Fibroblast of lung (primary cell): ENCODE results near the gene UTS2. TPM values are rescaled to one million over a fixed set of nuclear protein-coding genes. Genes with fewer than 3 reads are reported as not detected.

Experiments used
- DNase-seq, 2 donors: peaks; one replicate each; pipeline versions ENCODE4 v3.0.0 to v3.0.0-alpha.2; 2010; ENCODE audit warnings: low read depth in 2 of 2
- H2AFZ ChIP-seq: 2 replicates; pipeline ENCODE4 v1.5.1; 2012; ENCODE audit warnings: low read length, control low read depth, inconsistent platforms
- H3K27ac ChIP-seq: 2 replicates; pipeline ENCODE4 v1.5.1; 2011; ENCODE audit warnings: low read length, control low read depth; ENCODE audit not compliant: insufficient read depth
- H3K27me3 ChIP-seq: 2 replicates; pipeline ENCODE4 v1.5.1; 2011; ENCODE audit warnings: mild to moderate bottlenecking, low read length; ENCODE audit not compliant: control insufficient read depth, insufficient read depth
- H3K36me3 ChIP-seq: 2 replicates; pipeline ENCODE4 v1.5.1; 2011; ENCODE audit warnings: low read length; ENCODE audit not compliant: control insufficient read depth, insufficient read depth
- H3K4me1 ChIP-seq: 2 replicates; pipeline ENCODE4 v1.5.1; 2011; ENCODE audit warnings: low read length; ENCODE audit not compliant: control insufficient read depth, insufficient read depth; ENCODE audit errors: extremely low read depth
- H3K4me2 ChIP-seq: 2 replicates; pipeline ENCODE4 v1.5.1; 2011; ENCODE audit warnings: low read length, control low read depth; ENCODE audit not compliant: insufficient read depth; ENCODE audit errors: extremely low read depth
- H3K4me3 ChIP-seq, 4 experiments: fragments of 200-600 bp in 1 of 4; sonication (generic) in 1 of 4; replicated peaks in 1 of 4; 2 replicates each; pipeline ENCODE4 v1.5.1; 2011 to 2016; ENCODE audit warnings: low read length in 4 of 4, low read depth in 3 of 4, mild to moderate bottlenecking in 3 of 4, control low read depth in 2 of 4, inconsistent platforms in 1 of 4, mixed read lengths in 1 of 4; ENCODE audit not compliant: insufficient read depth in 1 of 4; ENCODE audit errors: control extremely low read depth in 1 of 4
- H3K79me2 ChIP-seq: 2 replicates; pipeline ENCODE4 v1.5.1; 2012; ENCODE audit warnings: mild to moderate bottlenecking, low read length, inconsistent platforms; ENCODE audit not compliant: control insufficient read depth, insufficient read depth
- H3K9ac ChIP-seq: 2 replicates; pipeline ENCODE4 v1.5.1; 2011; ENCODE audit warnings: mild to moderate bottlenecking, low read length, control low read depth; ENCODE audit not compliant: insufficient read depth
- H3K9me3 ChIP-seq: 2 replicates; pipeline ENCODE4 v1.5.1; 2012; ENCODE audit warnings: low read depth, low read length; ENCODE audit not compliant: control insufficient read depth, insufficient read depth
- H4K20me1 ChIP-seq: 2 replicates; pipeline ENCODE4 v1.5.1; 2011; ENCODE audit warnings: low read length; ENCODE audit not compliant: control insufficient read depth, insufficient read depth; ENCODE audit errors: extremely low read depth
- CTCF ChIP-seq, 2 donors: IDR thresholded peaks in 1 of 2; conservative IDR thresholded peaks in 1 of 2; 1 replicate in 1 of 2; 2 replicates in 1 of 2; pipeline ENCODE4 v1.5.1; 2011 to 2012; ENCODE audit warnings: low read length in 2 of 2, control low read depth in 1 of 2, inconsistent platforms in 1 of 2, low read depth in 1 of 2, mild to moderate bottlenecking in 1 of 2
- EZH2 ChIP-seq: IDR thresholded peaks from 2 replicates; pipeline ENCODE4 v1.5.1; 2012; ENCODE audit warnings: low read length, control low read depth, mild to moderate bottlenecking; ENCODE audit errors: missing control alignments
- polyA plus RNA-seq, 2 donors: library from polyadenylated mRNA; depleted of rRNA in 1 of 2; stranded (reverse) in 1 of 2; unstranded in 1 of 2; fragments of >200 nt; gene quantifications; 2 replicates each; pipeline ENCODE4 v1.2.1, GENCODE V29; 2011 to 2012; ENCODE audit warnings: missing spikeins in 1 of 2
- total RNA-seq: library from RNA; depleted of rRNA; stranded (reverse); fragments of >200 nt; gene quantifications from 2 replicates; pipeline ENCODE4 v1.2.1, GENCODE V29; 2014

The UTS2 gene
- total and polyA plus RNA-seq, 2 donors (not counting 1 experiment from before 2014, with no cell fraction given) = not detected

- Histone ChIP-seq H3K27ac (no peak overlapping the region), H3K4me1 (no peaks in the 10 kb centered on the region), H3K27me3 (no peaks in the 10 kb centered on the region), H3K9me3 (no peaks in the 10 kb centered on the region), H3K9ac (no peak overlapping the region), H3K79me2 (no peaks in the 10 kb centered on the region), H3K4me2 (no peak overlapping the region), H4K20me1 (no peaks in the 10 kb centered on the region), H3K36me3 (no peaks in the 10 kb centered on the region), H3K4me3 (no peak overlapping the region), H2AFZ (no peak overlapping the region)
- TF ChIP-seq CTCF (conservative IDR thresholded peaks at IDR 0.05 in 1 of 2, IDR thresholded peaks at IDR 0.05 in 1 of 2; ENCODE audit: low read depth in 1 of 2, low read length in 2 of 2) (no peak), EZH2 (no peak)
- DNase-seq = no peak
These were observed 4.1 kb upstream of the UTS2 start for GRCh38 chr1:7857000-7857399.

- Histone ChIP-seq H2AFZ (no peak overlapping the region), H3K27ac (no peak overlapping the region)
These were observed 3.5 kb upstream of the UTS2 start for GRCh38 chr1:7856345-7856744.

GRCh38 chr1:7853684-7854026, 790 bp upstream of the UTS2 start:
- Histone ChIP-seq H2AFZ (no peak overlapping the region), H3K4me3 (no peak overlapping the region), H3K27me3 (no peaks in the 10 kb centered on the region), H3K4me2 (no peak overlapping the region), H3K9ac (no peak overlapping the region), H4K20me1 (no peaks in the 10 kb centered on the region), H3K79me2 (no peaks in the 10 kb centered on the region), H3K36me3 (no peaks in the 10 kb centered on the region), H3K27ac (no peak overlapping the region), H3K9me3 (no peaks in the 10 kb centered on the region), H3K4me1 (no peaks in the 10 kb centered on the region)
- no peak for DNase-seq
- no peak for TF ChIP-seq EZH2
- TF ChIP-seq CTCF (conservative IDR thresholded peaks at IDR 0.05 in 1 of 2, IDR thresholded peaks at IDR 0.05 in 1 of 2; ENCODE audit: low read depth in 1 of 2, low read length in 2 of 2) = no peak

More at GRCh38 chr1:7856345-7856744, 3.5 kb upstream of the UTS2 start:
- no peaks in the 10 kb centered on the region for H4K20me1 ChIP-seq
- H3K36me3 ChIP-seq = no peaks in the 10 kb centered on the region
- H3K4me1 ChIP-seq = no peaks in the 10 kb centered on the region
- H3K9me3 ChIP-seq = no peaks in the 10 kb centered on the region
- TF ChIP-seq EZH2 (no peak), CTCF (conservative IDR thresholded peaks at IDR 0.05 in 1 of 2, IDR thresholded peaks at IDR 0.05 in 1 of 2; ENCODE audit: low read depth in 1 of 2, low read length in 2 of 2) (peak in 1 of 2 donors; percentile 19)
- no peak overlapping the region for H3K9ac ChIP-seq
- H3K27me3 ChIP-seq = no peaks in the 10 kb centered on the region
- no peak overlapping the region for H3K4me2 ChIP-seq
- H3K4me3 ChIP-seq = no peak overlapping the region
- no peaks in the 10 kb centered on the region for H3K79me2 ChIP-seq
- no peak for DNase-seq
